ENCODE measurements around the gene RAP1GAP2.

DNA sequence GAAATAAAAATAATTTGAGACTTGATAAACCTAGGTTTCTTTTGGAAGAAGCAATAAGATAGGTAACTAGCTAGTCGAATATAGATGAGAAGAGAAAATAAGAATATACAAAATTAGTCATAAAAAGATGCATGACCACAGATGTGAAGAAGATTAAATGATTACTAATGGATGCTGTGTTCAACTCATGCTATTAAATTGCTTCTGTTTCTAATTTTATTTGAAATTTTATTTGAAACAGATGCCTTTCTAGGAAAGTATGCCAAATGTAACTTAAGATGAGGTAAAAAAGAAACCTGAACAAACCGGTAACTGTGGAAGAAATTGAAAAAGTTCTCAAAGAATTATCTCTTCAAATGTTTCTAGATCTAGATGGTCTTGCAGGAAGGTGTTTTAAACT is 175.6 kb downstream of the RAP1GAP2 start:
- TF ChIP-seq, protein P1, sequence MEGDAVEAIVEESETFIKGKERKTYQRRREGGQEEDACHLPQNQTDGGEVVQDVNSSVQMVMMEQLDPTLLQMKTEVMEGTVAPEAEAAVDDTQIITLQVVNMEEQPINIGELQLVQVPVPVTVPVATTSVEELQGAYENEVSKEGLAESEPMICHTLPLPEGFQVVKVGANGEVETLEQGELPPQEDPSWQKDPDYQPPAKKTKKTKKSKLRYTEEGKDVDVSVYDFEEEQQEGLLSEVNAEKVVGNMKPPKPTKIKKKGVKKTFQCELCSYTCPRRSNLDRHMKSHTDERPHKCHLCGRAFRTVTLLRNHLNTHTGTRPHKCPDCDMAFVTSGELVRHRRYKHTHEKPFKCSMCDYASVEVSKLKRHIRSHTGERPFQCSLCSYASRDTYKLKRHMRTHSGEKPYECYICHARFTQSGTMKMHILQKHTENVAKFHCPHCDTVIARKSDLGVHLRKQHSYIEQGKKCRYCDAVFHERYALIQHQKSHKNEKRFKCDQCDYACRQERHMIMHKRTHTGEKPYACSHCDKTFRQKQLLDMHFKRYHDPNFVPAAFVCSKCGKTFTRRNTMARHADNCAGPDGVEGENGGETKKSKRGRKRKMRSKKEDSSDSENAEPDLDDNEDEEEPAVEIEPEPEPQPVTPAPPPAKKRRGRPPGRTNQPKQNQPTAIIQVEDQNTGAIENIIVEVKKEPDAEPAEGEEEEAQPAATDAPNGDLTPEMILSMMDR (IDR thresholded peaks at IDR 0.05), result no peak
- TF ChIP-seq POLR2A (IDR thresholded peaks at IDR 0.05), result no peak
- TF ChIP-seq POLR2AphosphoS5 (IDR thresholded peaks at IDR 0.05; ENCODE audit: insufficient read depth in 1 of 2, low read depth in 1 of 2), result no peak
